ENCODE results near the gene DDHD1. TPM values are rescaled to one million over a fixed set of nuclear protein-coding genes. Genes with fewer than 3 reads are reported as not detected.

DDHD1 gene
- total RNA-seq, 1 experiment from 2014 or later: 15.7 TPM

- H3K4me1 ChIP-seq (ENCODE audit: insufficient read depth, low read length): no peaks in the 10 kb centered on the region; the same call in 1 of the 2 replicates
- TF ChIP-seq CTCF (conservative IDR thresholded peaks at IDR 0.05): no peak
- H3K79me1 ChIP-seq (ENCODE audit: insufficient read depth, low read depth, low read length, poor library complexity, severe bottlenecking): no peaks in the 10 kb centered on the region
- no peak for DNase-seq
- no peak overlapping the region for H3K4me3 Mint-ChIP-seq
- H4K5ac ChIP-seq (ENCODE audit: insufficient read length, low read depth, low read length): no peak overlapping the region
- H3K27ac Mint-ChIP-seq: no peak overlapping the region
- H4K8ac ChIP-seq (replicated peaks; ENCODE audit: insufficient read length, low read depth, low read length): no peak overlapping the region
- H3K36me3 Mint-ChIP-seq (ENCODE audit: insufficient read depth in 1 of 3, low read depth in 3 of 3): no peaks in the 10 kb centered on the region
- H2BK20ac ChIP-seq (ENCODE audit: low read depth, low read length, poor library complexity, severe bottlenecking): no peak overlapping the region
- no peaks in the 10 kb centered on the region for H3K23me2 ChIP-seq (ENCODE audit: insufficient read length, low read depth, low read length, poor library complexity, severe bottlenecking)
- no peak overlapping the region for H2BK15ac ChIP-seq (ENCODE audit: low read depth, low read length)
- H4K91ac ChIP-seq (ENCODE audit: insufficient read length, low read depth, low read length): no peak overlapping the region
- no peak overlapping the region for H3K27ac ChIP-seq (ENCODE audit: insufficient read length, low read depth, low read length)
- H3K23ac ChIP-seq (ENCODE audit: insufficient read length, low read depth, low read length): no peak overlapping the region
- H3K79me2 ChIP-seq (ENCODE audit: insufficient read depth, low read length): no peaks in the 10 kb centered on the region
- H3K27me3 ChIP-seq (ENCODE audit: insufficient read depth, low read length): no peaks in the 10 kb centered on the region
- H2BK5ac ChIP-seq (ENCODE audit: insufficient read length, low read length): no peak overlapping the region
- no peak overlapping the region for H3K56ac ChIP-seq (ENCODE audit: insufficient read length, low read depth, low read length)
- no peak overlapping the region for H3K9ac ChIP-seq (ENCODE audit: extremely low read depth, insufficient read length, low read length)
- H3K4me2 ChIP-seq (ENCODE audit: insufficient read depth, insufficient read length, low read length): no peak overlapping the region
- no peak overlapping the region for H3K18ac ChIP-seq (ENCODE audit: insufficient read length, low read depth, low read length)
- H2BK12ac ChIP-seq (ENCODE audit: insufficient read length, low read depth, low read length): no peak overlapping the region
- H3K4ac ChIP-seq (ENCODE audit: low read depth, low read length): no peak overlapping the region
- no peak overlapping the region for H3T11ph ChIP-seq (ENCODE audit: low read length)
- H3K27me3 Mint-ChIP-seq (ENCODE audit: low read depth): no peaks in the 10 kb centered on the region
- no peaks in the 10 kb centered on the region for H3K9me3 ChIP-seq (ENCODE audit: control insufficient read depth, low read depth, low read length)
- no peaks in the 10 kb centered on the region for H4K20me1 ChIP-seq (ENCODE audit: control insufficient read depth, insufficient read depth, insufficient read length)
- no peak overlapping the region for H3K14ac ChIP-seq (ENCODE audit: insufficient read depth, low read length)
- no CpG with 5 or more reads among the region's 2 CpGs for WGBS (ENCODE audit: extremely low coverage, insufficient read length, low lambda C conversion rate)
- H2AFZ ChIP-seq (ENCODE audit: low read length): no peak overlapping the region
- H3K4me1 Mint-ChIP-seq: peaks cover 5 to 8% of the 10 kb centered on the region in 2 experiments; a peak in 3 of 4 replicates
- H3K9me3 Mint-ChIP-seq: no peaks in the 10 kb centered on the region
- H2BK120ac ChIP-seq (ENCODE audit: low read depth, low read length, poor library complexity, severe bottlenecking): no peak overlapping the region
- no peak overlapping the region for H2AK5ac ChIP-seq (ENCODE audit: insufficient read length, low read length)
These were observed 37.8 kb upstream of the DDHD1 start for GRCh38 chr14:53190938-53191337.
